Measurements from ENCODE around the gene STUB1.

GRCh38 chr16:708959-709358 is 28.7 kb downstream of the STUB1 start:
- TF ChIP-seq POLR2A (IDR thresholded peaks at IDR 0.05; ENCODE audit: low read depth, low read length) (no peak), POLR2AphosphoS5 (IDR thresholded peaks at IDR 0.05; ENCODE audit: low read depth, low read length) (no peak), TAF1 (IDR thresholded peaks at IDR 0.05; ENCODE audit: low read depth, low read length) (no peak), PAX5 (IDR thresholded peaks at IDR 0.05; ENCODE audit: insufficient read depth, low read length, severe bottlenecking) (no peak), SPI1 (IDR thresholded peaks at IDR 0.05; ENCODE audit: low read depth, low read length) (no peak)
